ENCODE results near the gene IGSF23.
A peak's percentile ranks its signal among the peaks of the same experiment; 100 is the strongest.

IGSF23 gene, protein sequence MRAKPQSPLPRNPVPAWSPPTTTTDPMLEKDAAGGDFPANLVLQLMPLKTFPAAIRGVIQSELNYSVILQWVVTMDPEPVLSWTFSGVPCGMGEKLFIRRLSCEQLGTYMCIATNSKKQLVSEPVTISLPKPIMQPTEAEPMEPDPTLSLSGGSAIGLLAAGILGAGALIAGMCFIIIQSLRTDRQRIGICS

DNA sequence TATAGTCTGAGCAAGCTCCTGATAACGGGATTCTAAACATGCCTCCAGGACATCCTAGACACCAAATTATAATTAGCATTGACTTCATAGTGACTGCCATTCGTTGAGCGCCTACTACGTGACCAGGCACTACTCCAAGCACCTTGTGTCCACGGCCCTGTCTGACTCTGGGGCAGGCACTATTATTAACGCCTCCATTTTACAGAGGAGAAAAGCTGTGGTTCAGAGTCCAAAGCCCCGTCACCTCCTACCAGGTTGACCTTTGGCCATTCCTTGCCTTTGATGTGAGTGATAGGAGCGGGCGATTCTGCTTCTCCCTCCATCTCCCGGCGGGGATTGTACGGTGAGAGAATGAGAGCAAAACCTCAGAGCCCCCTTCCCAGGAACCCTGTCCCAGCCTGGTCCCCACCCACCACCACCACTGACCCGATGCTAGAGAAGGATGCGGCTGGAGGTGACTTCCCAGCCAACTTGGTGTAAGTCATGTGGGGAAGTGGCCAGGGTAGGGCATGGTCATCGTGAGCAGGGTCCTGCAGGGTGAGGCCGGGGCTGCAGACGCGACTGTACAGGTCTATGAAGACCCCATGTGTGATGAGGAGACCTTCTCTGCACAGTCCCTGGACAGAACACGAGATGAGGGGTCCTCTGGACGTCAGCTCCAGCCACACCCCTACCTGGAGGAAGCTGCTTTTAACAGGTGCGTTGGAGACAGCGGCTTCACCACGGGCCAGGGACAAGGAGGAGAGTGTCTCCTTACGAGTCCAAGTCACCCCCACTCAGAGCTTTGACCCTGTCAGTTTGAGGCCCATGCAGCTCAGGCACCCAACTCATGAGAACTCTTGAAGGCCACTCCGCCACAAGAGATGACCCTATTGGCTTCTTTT is at the start of gene IGSF23:
IGSF23 (plus strand) TSS at position 269 of the 884 bp plus-strand sequence; CDS start at position 352, 83 bp downstream.
- Histone ChIP-seq H3K27ac (ENCODE audit: low read depth, low read length) (peak within 1 kb of the TSS; percentile 72), H3K36me3 (ENCODE audit: control insufficient read depth in 1 of 2, insufficient read depth in 2 of 2, low read length in 2 of 2) (no peaks in the 10 kb centered on the region), H3K9ac (ENCODE audit: low read depth in 1 of 2, low read length in 2 of 2) (peak within 1 kb of the TSS; percentile 52 to 63), H3K27me3 (ENCODE audit: control insufficient read depth in 1 of 2, insufficient read depth in 2 of 2, low read length in 2 of 2) (no peaks in the 10 kb centered on the region), H3K4me1 (ENCODE audit: control insufficient read depth in 1 of 2, insufficient read depth in 2 of 2, low read length in 2 of 2) (peaks cover 20 to 33% of the 10 kb centered on the region in 2 donors), H3K4me3 (ENCODE audit: low read depth in 1 of 2, low read length in 2 of 2) (peak within 1 kb of the TSS; percentile 50 to 60), H3K9me3 (ENCODE audit: control insufficient read depth in 1 of 2, low read length in 2 of 2) (no peaks in the 10 kb centered on the region)

DNA sequence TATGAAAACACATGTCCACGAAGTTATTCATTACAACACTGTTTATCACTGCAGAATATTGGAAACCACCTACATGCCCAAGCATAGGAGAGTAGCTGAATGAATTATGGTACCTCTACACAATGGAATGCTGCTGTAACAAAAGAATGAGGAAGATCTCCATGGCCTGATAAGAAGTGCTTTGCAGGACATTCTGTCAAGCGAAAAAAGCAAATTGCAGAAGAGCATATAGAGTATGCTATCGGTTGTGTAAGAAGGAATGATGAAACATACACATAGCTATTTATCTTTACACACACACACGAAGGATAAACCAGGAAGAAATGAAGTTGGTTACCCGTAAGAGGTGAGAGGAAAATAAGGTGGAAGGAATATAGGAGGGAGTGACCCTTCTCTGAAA is 46.4 kb upstream of the IGSF23 start:
- no peak overlapping the region for H3K9ac ChIP-seq (ENCODE audit: low read depth in 1 of 2, low read length in 2 of 2)
- H3K27ac ChIP-seq (ENCODE audit: low read depth, low read length): no peak overlapping the region

DNA sequence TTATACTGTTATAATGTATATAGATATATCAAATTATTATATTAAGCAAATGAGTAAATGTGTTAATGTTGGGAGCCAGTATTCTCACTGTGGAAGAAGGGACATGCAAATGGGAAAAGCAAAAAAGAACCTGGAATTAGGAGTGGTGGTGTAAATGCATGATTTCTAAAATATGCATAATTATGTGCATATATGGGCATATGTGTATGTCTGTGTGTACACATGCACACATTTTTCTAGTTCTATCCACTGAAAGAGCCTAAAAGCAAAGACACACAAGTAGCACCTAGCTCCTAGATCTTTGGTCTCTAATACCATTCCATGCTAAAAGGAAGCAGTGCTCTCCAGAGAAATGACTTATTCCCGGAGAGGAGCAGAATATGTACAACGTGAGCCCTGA is 45.6 kb upstream of the IGSF23 start:
- Histone ChIP-seq H3K27me3 (ENCODE audit: control insufficient read depth in 1 of 2, insufficient read depth in 2 of 2, low read length in 2 of 2) (peaks cover 4 to 9% of the 10 kb centered on the region in 2 donors), H3K4me3 (ENCODE audit: low read depth in 1 of 2, low read length in 2 of 2) (no peak overlapping the region), H3K4me1 (ENCODE audit: control insufficient read depth in 1 of 2, insufficient read depth in 2 of 2, low read length in 2 of 2) (peaks cover 10 to 12% of the 10 kb centered on the region in 2 donors), H3K36me3 (ENCODE audit: control insufficient read depth in 1 of 2, insufficient read depth in 2 of 2, low read length in 2 of 2) (no peaks in the 10 kb centered on the region), H3K9ac (ENCODE audit: low read depth in 1 of 2, low read length in 2 of 2) (no peak overlapping the region), H3K9me3 (ENCODE audit: control insufficient read depth in 1 of 2, low read length in 2 of 2) (no peaks in the 10 kb centered on the region), H3K27ac (ENCODE audit: low read depth, low read length) (no peak overlapping the region)

More for the DNA sequence above, 46.4 kb upstream of the IGSF23 start:
- Histone ChIP-seq H3K4me1 (ENCODE audit: control insufficient read depth in 1 of 2, insufficient read depth in 2 of 2, low read length in 2 of 2) (peaks cover 7 to 10% of the 10 kb centered on the region in 2 donors), H3K9me3 (ENCODE audit: control insufficient read depth in 1 of 2, low read length in 2 of 2) (no peaks in the 10 kb centered on the region), H3K36me3 (ENCODE audit: control insufficient read depth in 1 of 2, insufficient read depth in 2 of 2, low read length in 2 of 2) (no peaks in the 10 kb centered on the region), H3K27me3 (ENCODE audit: control insufficient read depth in 1 of 2, insufficient read depth in 2 of 2, low read length in 2 of 2) (peaks cover 4 to 9% of the 10 kb centered on the region in 2 donors), H3K4me3 (ENCODE audit: low read depth in 1 of 2, low read length in 2 of 2) (no peak overlapping the region)

DNA sequence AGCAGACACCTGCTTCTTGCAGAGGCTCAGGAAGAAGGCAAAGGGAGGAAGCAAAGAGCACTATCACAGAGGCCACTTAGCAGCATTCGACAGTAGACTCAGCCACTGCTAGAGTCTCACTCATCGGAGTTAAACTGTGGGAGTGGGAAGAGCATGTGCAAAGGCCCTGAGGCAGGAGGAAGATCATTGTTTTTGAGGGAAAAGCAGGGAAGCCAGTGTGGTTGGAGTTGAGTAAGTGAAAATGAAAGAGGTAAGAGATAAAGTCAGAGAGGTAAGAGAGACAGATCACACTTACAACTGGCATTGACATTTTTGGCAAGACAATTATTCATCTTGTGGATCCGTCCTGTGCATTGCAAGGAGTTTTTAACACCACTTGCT is 42.8 kb upstream of the IGSF23 start:
- Histone ChIP-seq H3K27me3 (ENCODE audit: control insufficient read depth in 1 of 2, insufficient read depth in 2 of 2, low read length in 2 of 2) (peaks cover 0 to 5% of the 10 kb centered on the region in 2 donors), H3K9me3 (ENCODE audit: control insufficient read depth in 1 of 2, low read length in 2 of 2) (no peaks in the 10 kb centered on the region), H3K4me3 (ENCODE audit: low read depth in 1 of 2, low read length in 2 of 2) (no peak overlapping the region), H3K27ac (ENCODE audit: low read depth, low read length) (no peak overlapping the region), H3K4me1 (ENCODE audit: control insufficient read depth in 1 of 2, insufficient read depth in 2 of 2, low read length in 2 of 2) (peaks cover 10 to 12% of the 10 kb centered on the region in 2 donors), H3K36me3 (ENCODE audit: control insufficient read depth in 1 of 2, insufficient read depth in 2 of 2, low read length in 2 of 2) (no peaks in the 10 kb centered on the region), H3K9ac (ENCODE audit: low read depth in 1 of 2, low read length in 2 of 2) (no peak overlapping the region)

DNA sequence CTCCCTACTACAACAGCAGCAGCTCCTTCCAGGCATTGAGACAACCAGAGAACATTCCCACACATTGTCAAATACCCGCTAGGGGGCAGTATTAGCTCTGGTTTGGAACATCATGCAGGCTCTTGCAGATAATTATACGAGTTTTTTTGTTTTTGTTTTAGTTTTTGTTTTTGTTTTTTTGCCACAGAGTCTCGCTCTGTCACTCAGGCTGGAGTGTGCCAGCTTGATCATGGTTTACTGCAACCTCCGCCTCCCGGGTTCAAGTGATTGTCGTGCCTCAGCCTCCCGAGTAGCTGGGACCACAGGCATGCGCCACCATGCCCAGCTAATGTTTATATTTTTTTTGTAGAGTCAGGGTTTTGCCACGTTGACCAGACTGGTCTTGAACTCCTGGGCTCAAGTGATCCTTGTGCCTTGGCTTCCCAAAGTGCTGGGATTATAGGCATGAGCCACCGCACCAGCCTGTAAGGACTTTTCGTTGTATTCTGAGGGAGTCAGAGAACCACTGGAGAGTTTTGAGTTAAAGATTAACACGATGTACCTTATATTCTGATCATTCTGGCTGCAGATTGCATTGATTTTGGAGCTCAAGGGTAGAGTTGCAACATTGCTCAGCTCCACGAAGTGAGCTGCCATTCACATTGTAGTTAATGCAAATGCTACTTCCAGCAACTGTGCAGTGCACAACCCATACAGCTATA is 42.2 kb upstream of the IGSF23 start:
- Histone ChIP-seq H3K36me3 (ENCODE audit: control insufficient read depth in 1 of 2, insufficient read depth in 2 of 2, low read length in 2 of 2) (no peaks in the 10 kb centered on the region), H3K9ac (ENCODE audit: low read depth in 1 of 2, low read length in 2 of 2) (no peak overlapping the region), H3K27me3 (ENCODE audit: control insufficient read depth in 1 of 2, insufficient read depth in 2 of 2, low read length in 2 of 2) (peaks cover 0 to 5% of the 10 kb centered on the region in 2 donors), H3K9me3 (ENCODE audit: control insufficient read depth in 1 of 2, low read length in 2 of 2) (no peaks in the 10 kb centered on the region), H3K4me1 (ENCODE audit: control insufficient read depth in 1 of 2, insufficient read depth in 2 of 2, low read length in 2 of 2) (peaks cover 10 to 12% of the 10 kb centered on the region in 2 donors), H3K4me3 (ENCODE audit: low read depth in 1 of 2, low read length in 2 of 2) (peak overlapping the region; percentile 10 to 43), H3K27ac (ENCODE audit: low read depth, low read length) (no peak overlapping the region)

DNA sequence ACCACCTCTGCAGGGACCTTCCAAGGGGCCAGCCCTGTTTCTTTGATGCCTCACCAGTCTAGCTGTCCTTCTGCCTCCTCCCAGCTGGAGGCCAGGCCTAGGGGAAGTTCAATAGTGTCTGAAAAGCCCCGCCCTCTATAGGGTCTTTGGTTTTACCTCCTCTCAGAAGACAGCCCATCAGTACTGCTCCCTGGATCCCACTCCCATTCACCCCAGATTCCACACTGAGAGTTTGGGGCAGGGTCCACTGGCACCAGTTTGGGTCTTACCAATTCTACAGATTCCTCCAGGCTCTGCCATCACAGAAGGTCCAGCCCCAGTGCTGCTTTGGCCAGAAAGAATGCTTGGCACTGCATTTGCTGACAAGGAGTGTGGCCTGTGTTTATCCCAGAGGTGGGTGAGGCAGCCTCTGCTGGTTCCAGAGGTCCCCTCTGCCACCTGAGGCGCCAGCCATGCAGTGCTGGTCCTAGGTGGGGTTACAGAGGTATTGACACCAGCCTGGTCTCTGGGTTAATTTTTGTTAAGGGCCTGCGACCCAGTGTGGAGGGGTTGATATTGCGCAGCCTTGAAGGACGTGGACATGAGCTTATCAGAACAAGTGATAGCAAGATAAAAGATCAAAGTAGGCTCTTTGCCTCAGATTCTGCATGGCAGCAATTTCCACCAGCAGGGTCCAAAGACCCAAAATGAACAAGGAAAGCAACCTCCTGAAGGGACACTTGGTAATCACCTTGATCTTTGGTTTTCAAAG is 41.4 kb upstream of the IGSF23 start:
- Histone ChIP-seq H3K4me1 (ENCODE audit: control insufficient read depth in 1 of 2, insufficient read depth in 2 of 2, low read length in 2 of 2) (peaks cover 10 to 12% of the 10 kb centered on the region in 2 donors), H3K9ac (ENCODE audit: low read depth in 1 of 2, low read length in 2 of 2) (no peak overlapping the region), H3K4me3 (ENCODE audit: low read depth in 1 of 2, low read length in 2 of 2) (peak overlapping the region in 1 of 2 donors; percentile 43), H3K36me3 (ENCODE audit: control insufficient read depth in 1 of 2, insufficient read depth in 2 of 2, low read length in 2 of 2) (no peaks in the 10 kb centered on the region), H3K9me3 (ENCODE audit: control insufficient read depth in 1 of 2, low read length in 2 of 2) (no peaks in the 10 kb centered on the region), H3K27me3 (ENCODE audit: control insufficient read depth in 1 of 2, insufficient read depth in 2 of 2, low read length in 2 of 2) (no peaks in the 10 kb centered on the region), H3K27ac (ENCODE audit: low read depth, low read length) (no peak overlapping the region)

DNA sequence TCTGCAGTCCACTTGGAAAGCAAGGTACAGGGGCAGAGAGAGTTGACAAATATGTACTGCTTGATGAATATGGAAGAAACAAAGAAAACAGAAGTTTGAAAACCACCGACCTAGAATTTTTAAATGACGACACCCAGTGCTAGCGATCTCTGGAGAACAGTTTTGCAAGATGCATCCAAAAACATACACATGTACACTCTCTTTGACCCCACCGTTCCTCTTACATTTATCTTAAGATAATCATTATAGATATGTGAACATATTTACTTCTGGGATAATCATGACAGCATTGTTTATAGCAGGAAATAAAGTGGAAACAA is 40.8 kb upstream of the IGSF23 start:
- H3K4me3 ChIP-seq (ENCODE audit: low read depth in 1 of 2, low read length in 2 of 2): no peak overlapping the region
- no peak overlapping the region for H3K27ac ChIP-seq (ENCODE audit: low read depth, low read length)
- no peaks in the 10 kb centered on the region for H3K9me3 ChIP-seq (ENCODE audit: control insufficient read depth in 1 of 2, low read length in 2 of 2)
- H3K27me3 ChIP-seq (ENCODE audit: control insufficient read depth in 1 of 2, insufficient read depth in 2 of 2, low read length in 2 of 2): no peaks in the 10 kb centered on the region
- H3K9ac ChIP-seq (ENCODE audit: low read depth in 1 of 2, low read length in 2 of 2): no peak overlapping the region
- peaks cover 10 to 12% of the 10 kb centered on the region in 2 donors for H3K4me1 ChIP-seq (ENCODE audit: control insufficient read depth in 1 of 2, insufficient read depth in 2 of 2, low read length in 2 of 2)
- H3K36me3 ChIP-seq (ENCODE audit: control insufficient read depth in 1 of 2, insufficient read depth in 2 of 2, low read length in 2 of 2): no peaks in the 10 kb centered on the region

DNA sequence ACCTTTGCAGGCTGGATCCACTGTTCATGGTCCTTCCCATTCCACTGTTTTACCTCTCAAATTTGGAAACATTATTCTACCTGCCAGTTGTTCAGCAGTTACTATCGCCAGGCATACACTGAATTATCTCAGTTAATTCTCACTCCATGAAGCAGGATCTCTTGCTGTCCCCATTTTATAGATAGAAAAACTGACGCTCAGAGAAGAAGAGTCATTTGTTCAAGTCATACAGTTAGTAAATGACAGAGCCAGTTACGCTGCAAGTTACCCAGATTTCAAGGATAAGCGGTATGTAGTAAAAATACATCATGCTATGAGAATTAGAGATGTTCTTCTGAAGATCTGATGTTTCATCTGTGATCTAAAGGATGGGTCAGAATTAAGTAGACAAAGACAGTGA is 40.2 kb upstream of the IGSF23 start:
- Histone ChIP-seq H3K4me1 (ENCODE audit: control insufficient read depth in 1 of 2, insufficient read depth in 2 of 2, low read length in 2 of 2) (peaks cover 10 to 12% of the 10 kb centered on the region in 2 donors), H3K9ac (ENCODE audit: low read depth in 1 of 2, low read length in 2 of 2) (no peak overlapping the region), H3K27ac (ENCODE audit: low read depth, low read length) (no peak overlapping the region), H3K4me3 (ENCODE audit: low read depth in 1 of 2, low read length in 2 of 2) (no peak overlapping the region), H3K36me3 (ENCODE audit: control insufficient read depth in 1 of 2, insufficient read depth in 2 of 2, low read length in 2 of 2) (no peaks in the 10 kb centered on the region), H3K9me3 (ENCODE audit: control insufficient read depth in 1 of 2, low read length in 2 of 2) (no peaks in the 10 kb centered on the region), H3K27me3 (ENCODE audit: control insufficient read depth in 1 of 2, insufficient read depth in 2 of 2, low read length in 2 of 2) (no peaks in the 10 kb centered on the region)

DNA sequence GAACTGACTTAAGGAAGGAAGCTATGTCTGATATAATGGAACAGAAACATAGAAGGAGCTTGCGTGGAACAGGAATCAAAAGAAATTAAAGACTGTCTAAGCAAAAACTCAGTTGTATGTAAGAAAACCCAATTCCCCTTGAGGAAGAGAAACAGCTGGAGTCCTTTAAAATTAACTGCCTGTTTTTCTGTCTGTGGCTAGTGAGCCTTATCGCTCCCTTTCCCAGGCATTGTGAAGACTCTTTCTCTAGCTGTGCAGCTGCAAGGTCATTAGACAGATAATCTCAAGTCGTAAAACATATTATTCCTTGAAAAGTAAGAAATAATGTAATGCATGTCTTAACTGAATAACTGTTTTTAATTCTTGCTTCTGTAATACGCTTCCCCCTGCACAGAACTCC is 39.7 kb upstream of the IGSF23 start:
- no peak overlapping the region for H3K4me3 ChIP-seq (ENCODE audit: low read depth in 1 of 2, low read length in 2 of 2)
- H3K9ac ChIP-seq (ENCODE audit: low read depth in 1 of 2, low read length in 2 of 2): no peak overlapping the region
- no peaks in the 10 kb centered on the region for H3K9me3 ChIP-seq (ENCODE audit: control insufficient read depth in 1 of 2, low read length in 2 of 2)
- peaks cover 10 to 12% of the 10 kb centered on the region in 2 donors for H3K4me1 ChIP-seq (ENCODE audit: control insufficient read depth in 1 of 2, insufficient read depth in 2 of 2, low read length in 2 of 2)
- no peaks in the 10 kb centered on the region for H3K36me3 ChIP-seq (ENCODE audit: control insufficient read depth in 1 of 2, insufficient read depth in 2 of 2, low read length in 2 of 2)
- H3K27me3 ChIP-seq (ENCODE audit: control insufficient read depth in 1 of 2, insufficient read depth in 2 of 2, low read length in 2 of 2): no peaks in the 10 kb centered on the region
- no peak overlapping the region for H3K27ac ChIP-seq (ENCODE audit: low read depth, low read length)
